SK-N-MC (cell line): ENCODE results near the gene TPRN.

Source experiments
- DNase-seq: peaks from one replicate; pipeline ENCODE4 v3.0.0-alpha.2; 2011; ENCODE audit warnings: low read depth, low spot score
- H3K27ac ChIP-seq: fragments of 200-600 bp; sonication (generic); 2 replicates; pipeline ENCODE4 v1.5.1; 2016; ENCODE audit warnings: mixed run types
- H3K36me3 ChIP-seq: fragments of 200-600 bp; sonication (generic); 2 replicates; pipeline ENCODE4 v1.6.1; 2017; ENCODE audit warnings: antibody characterized with exemption, low read length, mixed read lengths; ENCODE audit not compliant: insufficient read depth
- H3K4me3 ChIP-seq: fragments of 200-600 bp; sonication (generic); 2 replicates; pipeline ENCODE4 v1.5.1; 2016
- H3K9ac ChIP-seq: fragments of 200-600 bp; sonication (generic); 2 replicates; pipeline ENCODE4 v1.8.0; 2017; ENCODE audit warnings: mixed run types, mixed read lengths; ENCODE audit not compliant: insufficient read length
- H3K9me3 ChIP-seq: fragments of 200-600 bp; sonication (generic); 2 replicates; pipeline ENCODE4 v1.6.1; 2017; ENCODE audit warnings: low read depth, mild to moderate bottlenecking, antibody characterized with exemption, low read length, moderate library complexity, mixed read lengths
- EZH2 ChIP-seq: fragments of 200-600 bp; sonication (generic); IDR thresholded peaks from one replicate; pipeline ENCODE4 v1.6.1; 2017; ENCODE audit warnings: antibody characterized with exemption
- FOXP2 ChIP-seq: optimal IDR thresholded peaks from 2 replicates; pipeline ENCODE3; 2011; ENCODE audit warnings: mild to moderate bottlenecking, moderate library complexity; ENCODE audit not compliant: insufficient read depth; ENCODE audit errors: extremely low read length, control extremely low read depth
- POLR2AphosphoS5 ChIP-seq: IDR thresholded peaks from 2 replicates; pipeline ENCODE4 v1.6.1; 2012; ENCODE audit warnings: mild to moderate bottlenecking, low read depth, low read length, borderline replicate concordance

The TPRN gene

GRCh38 chr9:137168904-137169856 is 31.4 kb downstream of the TPRN start:
- Histone ChIP-seq H3K27ac (no peak overlapping the region), H3K36me3 (no peaks in the 10 kb centered on the region), H3K9me3 (no peaks in the 10 kb centered on the region), H3K9ac (no peak overlapping the region), H3K4me3 (peak overlapping the region; percentile 22; the same call in 1 of the 2 replicates)
- no peak for DNase-seq
- TF ChIP-seq EZH2: peak; percentile 62
- no peak for TF ChIP-seq POLR2AphosphoS5
- no peak for TF ChIP-seq FOXP2

- H3K27ac ChIP-seq: no peak overlapping the region
- H3K9me3 ChIP-seq: no peaks in the 10 kb centered on the region
- TF ChIP-seq EZH2 (no peak), POLR2AphosphoS5 (no peak), FOXP2 (no peak)
- no peak for DNase-seq
- no peak overlapping the region; the same call in 1 of the 2 replicates for H3K4me3 ChIP-seq
- no peak overlapping the region for H3K9ac ChIP-seq
- no peaks in the 10 kb centered on the region for H3K36me3 ChIP-seq
Observed at GRCh38 chr9:137168573-137168903, 32.0 kb downstream of the TPRN start.

DNA sequence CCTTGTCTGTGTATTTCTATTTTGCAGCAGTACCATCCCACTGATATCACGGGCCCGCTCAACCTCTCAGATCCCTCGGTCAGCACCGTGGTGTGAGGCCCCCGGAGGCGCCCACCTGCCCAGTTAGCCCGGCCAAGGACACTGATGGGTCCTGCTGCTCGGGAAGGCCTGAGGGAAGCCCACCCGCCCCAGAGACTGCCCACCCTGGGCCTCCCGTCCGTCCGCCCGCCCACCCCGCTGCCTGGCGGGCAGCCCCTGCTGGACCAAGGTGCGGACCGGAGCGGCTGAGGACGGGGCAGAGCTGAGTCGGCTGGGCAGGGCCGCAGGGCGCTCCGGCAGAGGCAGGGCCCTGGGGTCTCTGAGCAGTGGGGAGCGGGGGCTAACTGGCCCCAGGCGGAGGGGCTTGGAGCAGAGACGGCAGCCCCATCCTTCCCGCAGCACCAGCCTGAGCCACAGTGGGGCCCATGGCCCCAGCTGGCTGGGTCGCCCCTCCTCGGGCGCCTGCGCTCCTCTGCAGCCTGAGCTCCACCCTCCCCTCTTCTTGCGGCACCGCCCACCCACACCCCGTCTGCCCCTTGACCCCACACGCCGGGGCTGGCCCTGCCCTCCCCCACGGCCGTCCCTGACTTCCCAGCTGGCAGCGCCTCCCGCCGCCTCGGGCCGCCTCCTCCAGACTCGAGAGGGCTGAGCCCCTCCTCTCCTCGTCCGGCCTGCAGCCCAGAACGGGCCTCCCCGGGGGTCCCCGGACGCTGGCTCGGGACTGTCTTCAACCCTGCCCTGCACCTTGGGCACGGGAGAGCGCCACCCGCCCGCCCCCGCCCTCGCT is 32.6 kb downstream of the TPRN start:
- Histone ChIP-seq H3K27ac (no peak overlapping the region), H3K9me3 (no peaks in the 10 kb centered on the region), H3K9ac (no peak overlapping the region), H3K4me3 (no peak overlapping the region), H3K36me3 (no peaks in the 10 kb centered on the region)
- TF ChIP-seq POLR2AphosphoS5 (no peak), EZH2 (no peak), FOXP2 (no peak)
- DNase-seq: no peak

DNA sequence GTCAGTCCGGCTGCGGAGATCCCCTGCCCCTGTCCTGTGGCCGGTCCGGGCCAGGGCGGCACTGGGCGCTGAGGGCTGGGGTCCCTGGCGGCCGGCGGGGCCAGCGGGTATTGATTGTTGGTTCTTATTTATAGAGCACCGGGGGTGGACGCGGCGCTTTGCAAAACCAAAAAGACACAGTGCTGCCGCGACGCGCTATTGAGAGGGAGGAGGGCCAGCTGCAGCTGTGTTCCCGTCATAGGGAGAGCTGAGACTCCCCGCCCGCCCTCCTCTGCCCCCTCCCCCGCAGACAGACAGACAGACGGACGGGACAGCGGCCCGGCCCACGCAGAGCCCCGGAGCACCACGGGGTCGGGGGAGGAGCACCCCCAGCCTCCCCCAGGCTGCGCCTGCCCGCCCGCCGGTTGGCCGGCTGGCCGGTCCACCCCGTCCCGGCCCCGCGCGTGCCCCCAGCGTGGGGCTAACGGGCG is 33.2 kb downstream of the TPRN start:
- Histone ChIP-seq H3K4me3 (no peak overlapping the region), H3K9ac (no peak overlapping the region), H3K36me3 (no peaks in the 10 kb centered on the region), H3K27ac (no peak overlapping the region), H3K9me3 (no peaks in the 10 kb centered on the region)
- no peak for DNase-seq
- TF ChIP-seq FOXP2: no peak
- no peak for TF ChIP-seq EZH2
- no peak for TF ChIP-seq POLR2AphosphoS5

- H3K4me3 ChIP-seq: no peak overlapping the region
- no peaks in the 10 kb centered on the region for H3K9me3 ChIP-seq
- H3K27ac ChIP-seq: no peak overlapping the region
- no peak overlapping the region for H3K9ac ChIP-seq
- no peak for DNase-seq
- no peaks in the 10 kb centered on the region for H3K36me3 ChIP-seq
- TF ChIP-seq EZH2 (no peak), POLR2AphosphoS5 (no peak), FOXP2 (no peak)
Observed at GRCh38 chr9:137166380-137167229, 33.9 kb downstream of the TPRN start.

DNA sequence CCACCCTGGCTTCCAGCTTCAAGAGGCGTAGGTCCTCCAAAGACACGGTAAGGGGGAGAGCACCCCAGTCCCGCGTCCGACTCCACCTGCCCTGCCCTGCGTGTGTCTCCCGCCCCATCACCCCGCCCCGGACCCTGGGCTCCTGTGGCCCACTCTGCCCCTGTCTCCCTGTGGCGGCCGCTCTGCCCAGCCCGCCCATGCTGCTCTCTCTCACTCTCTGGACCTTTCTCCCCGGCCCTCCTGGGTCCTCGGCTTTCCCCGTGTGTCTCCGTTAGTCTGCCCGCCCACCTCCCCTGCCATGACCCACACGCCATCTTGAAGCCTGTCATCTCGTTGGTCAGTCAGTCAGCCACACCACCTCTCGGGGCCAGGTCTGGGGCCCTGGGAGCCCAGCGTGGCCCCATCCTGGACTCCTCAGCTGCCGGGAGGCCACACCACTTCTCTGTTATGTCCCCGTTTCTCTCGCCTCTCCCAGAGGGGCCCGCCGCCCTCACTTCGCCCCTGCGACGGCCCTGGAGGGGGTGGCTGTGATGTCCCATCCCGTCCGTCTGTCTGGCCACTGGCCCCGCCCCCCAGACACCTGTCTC is 35.2 kb downstream of the TPRN start:
- no peak overlapping the region for H3K4me3 ChIP-seq
- no peak overlapping the region for H3K27ac ChIP-seq
- TF ChIP-seq EZH2 (no peak), POLR2AphosphoS5 (no peak)
- H3K9me3 ChIP-seq: no peaks in the 10 kb centered on the region
- H3K9ac ChIP-seq: no peak overlapping the region
- DNase-seq: no peak
- no peaks in the 10 kb centered on the region for H3K36me3 ChIP-seq

GRCh38 chr9:137164370-137165249 is 35.9 kb downstream of the TPRN start:
- Histone ChIP-seq H3K9me3 (no peaks in the 10 kb centered on the region), H3K36me3 (no peaks in the 10 kb centered on the region), H3K27ac (no peak overlapping the region), H3K4me3 (no peak overlapping the region), H3K9ac (no peak overlapping the region)
- DNase-seq: no peak
- TF ChIP-seq EZH2: no peak
